PC-9 (cell line): ENCODE measurements around the gene THOC6. TPM values are rescaled to one million over a fixed set of nuclear protein-coding genes. Genes with fewer than 3 reads are reported as not detected.

Experiments used
- BruUV-seq: library from RNA; stranded (reverse); fragments of 400-500 nt; replicated peaks from 2 replicates; lab custom pipeline; 2021; lab: Mats Ljungman, UMichigan
- CTCF ChIA-PET: fragments of 300-600 bp; sonication (Branson Sonifier 250); formaldehyde crosslinking; loops from one replicate; lab custom pipeline; 2022; ENCODE audit warnings: antibody characterized with exemption; lab: Charles Lee
- POLR2A ChIA-PET: fragments of 300-600 bp; sonication (Branson Sonifier 250); formaldehyde crosslinking; loops from one replicate; lab custom pipeline; 2022; ENCODE audit warnings: antibody characterized with exemption; ENCODE audit not compliant: unreplicated experiment; lab: Charles Lee
- DNase-seq, 2 experiments: peaks; one replicate each; pipeline versions ENCODE4 v3.0.0 to v3.0.0-alpha.2; 2015 to 2022; ENCODE audit warnings: mixed read lengths in 1 of 2
- H2AFZ ChIP-seq: fragments of 200-600 bp; sonication (generic); 2 replicates; pipeline ENCODE4 v1.8.1; 2017; ENCODE audit warnings: antibody characterized with exemption
- H3F3A ChIP-seq: fragments of 200-600 bp; sonication (generic); 2 replicates; pipeline ENCODE4 v1.8.1; 2017; ENCODE audit warnings: antibody characterized with exemption, mild to moderate bottlenecking, low read depth; ENCODE audit not compliant: insufficient read depth
- H3K27ac ChIP-seq: fragments of 200-600 bp; sonication (generic); 2 replicates; pipeline ENCODE4 v1.6.1; 2016; ENCODE audit warnings: mixed run types
- H3K27me3 ChIP-seq: fragments of 200-600 bp; sonication (generic); 2 replicates; pipeline ENCODE4 v1.6.1; 2016; ENCODE audit warnings: low read depth, mixed run types; ENCODE audit not compliant: insufficient read depth
- H3K36me3 ChIP-seq: fragments of 200-600 bp; sonication (generic); 2 replicates; pipeline ENCODE4 v1.6.1; 2016; ENCODE audit warnings: low read depth, mixed run types
- H3K4me1 ChIP-seq: fragments of 200-600 bp; sonication (generic); replicated peaks from 2 replicates; pipeline ENCODE4 v1.6.1; 2016; ENCODE audit warnings: mixed run types; ENCODE audit not compliant: insufficient read depth
- H3K4me2 ChIP-seq: fragments of 200-600 bp; sonication (generic); 2 replicates; pipeline ENCODE4 v1.6.1; 2017; ENCODE audit warnings: mixed run types
- H3K4me3 ChIP-seq: fragments of 200-600 bp; sonication (generic); 2 replicates; pipeline ENCODE4 v1.6.1; 2016; ENCODE audit warnings: mixed run types
- H3K79me2 ChIP-seq: fragments of 200-600 bp; sonication (generic); 2 replicates; pipeline ENCODE4 v1.6.1; 2017; ENCODE audit warnings: low read depth, mixed run types
- H3K9me2 ChIP-seq: fragments of 200-600 bp; sonication (generic); 2 replicates; pipeline ENCODE4 v1.8.1; 2017; ENCODE audit warnings: mild to moderate bottlenecking; ENCODE audit not compliant: insufficient read depth
- H3K9me3 ChIP-seq: fragments of 200-600 bp; sonication (generic); 2 replicates; pipeline ENCODE4 v1.8.1; 2016; ENCODE audit warnings: low read depth; ENCODE audit not compliant: insufficient read depth
- H4K20me1 ChIP-seq: fragments of 200-600 bp; sonication (generic); 2 replicates; pipeline ENCODE4 v1.8.1; 2017; ENCODE audit not compliant: insufficient read depth
- EZH2 ChIP-seq: fragments of 200-600 bp; sonication (generic); IDR thresholded peaks from 2 replicates; pipeline ENCODE4 v1.8.0; 2017; ENCODE audit warnings: antibody characterized with exemption, low read depth
- intact Hi-C: fragments of 100-400 bp; cut with micrococcal nuclease; formaldehyde crosslinking; loops from one replicate; pipeline ENCODE4 v1.10.0; 2022; ENCODE audit not compliant: unreplicated experiment
- total RNA-seq: library from RNA; stranded (reverse); gene quantifications from 2 replicates; pipeline ENCODE4 v1.2.3, GENCODE V29; 2021
- TF ChIP-seq, protein P1 (sequence below): fragments of 200-600 bp; sonication (generic); conservative IDR thresholded peaks from 2 replicates; pipeline ENCODE4 v1.6.1; 2017; ENCODE audit warnings: mixed run types, antibody characterized with exemption, mild to moderate bottlenecking, moderate library complexity

The THOC6 gene
- total RNA-seq, 1 experiment from 2014 or later = 69.9 TPM

DNA sequence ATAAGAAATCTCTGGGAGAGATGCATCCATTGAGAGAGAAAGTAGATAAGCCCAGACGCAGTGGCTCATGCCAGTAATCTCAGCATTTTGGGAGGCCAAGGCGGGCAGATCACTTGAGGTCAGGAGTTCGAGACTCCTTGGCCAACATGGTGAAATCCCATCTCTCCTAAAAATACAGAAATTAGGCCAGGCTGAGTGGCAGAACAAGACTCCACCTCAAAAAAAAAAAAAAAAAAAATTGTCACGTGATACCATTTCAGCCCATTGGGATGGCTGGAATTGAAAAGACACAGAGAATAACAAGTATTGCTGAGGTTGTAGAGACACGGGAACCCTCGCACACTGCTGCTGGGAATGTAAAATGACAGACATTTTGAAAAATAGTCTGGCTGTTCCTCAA, 38.7 kb downstream of the THOC6 start:
- no peak for DNase-seq
- Histone ChIP-seq H3K4me3 (no peak overlapping the region), H3K36me3 (no peaks in the 10 kb centered on the region), H3K9me2 (no peaks in the 10 kb centered on the region), H3K79me2 (no peaks in the 10 kb centered on the region), H2AFZ (no peak overlapping the region), H4K20me1 (no peaks in the 10 kb centered on the region), H3K4me1 (peaks cover 11% of the 10 kb centered on the region), H3F3A (no peaks in the 10 kb centered on the region), H3K4me2 (no peak overlapping the region), H3K9me3 (no peaks in the 10 kb centered on the region), H3K27ac (no peak overlapping the region), H3K27me3 (no peaks in the 10 kb centered on the region)
- no peak for TF ChIP-seq EZH2
- TF ChIP-seq, protein P1, sequence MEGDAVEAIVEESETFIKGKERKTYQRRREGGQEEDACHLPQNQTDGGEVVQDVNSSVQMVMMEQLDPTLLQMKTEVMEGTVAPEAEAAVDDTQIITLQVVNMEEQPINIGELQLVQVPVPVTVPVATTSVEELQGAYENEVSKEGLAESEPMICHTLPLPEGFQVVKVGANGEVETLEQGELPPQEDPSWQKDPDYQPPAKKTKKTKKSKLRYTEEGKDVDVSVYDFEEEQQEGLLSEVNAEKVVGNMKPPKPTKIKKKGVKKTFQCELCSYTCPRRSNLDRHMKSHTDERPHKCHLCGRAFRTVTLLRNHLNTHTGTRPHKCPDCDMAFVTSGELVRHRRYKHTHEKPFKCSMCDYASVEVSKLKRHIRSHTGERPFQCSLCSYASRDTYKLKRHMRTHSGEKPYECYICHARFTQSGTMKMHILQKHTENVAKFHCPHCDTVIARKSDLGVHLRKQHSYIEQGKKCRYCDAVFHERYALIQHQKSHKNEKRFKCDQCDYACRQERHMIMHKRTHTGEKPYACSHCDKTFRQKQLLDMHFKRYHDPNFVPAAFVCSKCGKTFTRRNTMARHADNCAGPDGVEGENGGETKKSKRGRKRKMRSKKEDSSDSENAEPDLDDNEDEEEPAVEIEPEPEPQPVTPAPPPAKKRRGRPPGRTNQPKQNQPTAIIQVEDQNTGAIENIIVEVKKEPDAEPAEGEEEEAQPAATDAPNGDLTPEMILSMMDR = no peak
- no TSS peak for BruUV-seq
- POLR2A ChIA-PET = no interaction called here
- intact Hi-C loops = no loop called here
- CTCF ChIA-PET = no interaction called here

DNA sequence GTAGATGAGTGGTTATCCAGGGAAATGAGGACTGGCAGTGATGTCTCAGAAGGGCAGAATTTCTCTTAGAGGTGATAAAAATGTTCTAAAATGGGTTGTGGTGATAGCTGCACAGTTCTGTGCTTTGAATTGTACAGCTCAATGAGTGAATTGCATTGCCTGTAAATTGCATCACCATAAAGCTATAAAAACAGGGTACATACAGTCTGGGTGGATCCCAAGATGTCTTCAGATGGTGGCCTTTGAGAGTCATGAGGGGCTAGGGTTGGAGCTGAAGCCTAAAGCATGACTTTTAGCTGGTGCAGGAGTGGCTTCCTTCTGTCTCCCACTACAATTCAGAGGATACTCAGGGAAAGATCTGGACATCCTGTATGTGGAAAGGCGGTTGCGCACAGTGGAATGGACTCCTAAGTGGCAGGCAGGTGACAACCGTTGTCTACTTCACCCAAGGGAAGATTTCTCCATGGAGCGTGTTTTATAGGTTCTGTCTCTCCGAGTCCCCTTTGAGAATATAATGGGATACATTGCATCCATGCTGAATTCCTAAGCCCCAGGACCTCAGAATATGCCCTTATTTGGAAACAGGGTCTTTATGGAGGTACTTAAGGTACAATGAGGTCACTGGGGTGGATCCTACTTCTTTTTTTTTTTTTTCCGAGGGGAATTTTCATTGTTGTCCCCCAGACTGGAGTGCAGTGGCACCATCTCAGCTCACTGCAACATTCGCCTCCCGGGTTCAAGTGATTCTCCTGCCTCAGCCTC, 40.0 kb downstream of the THOC6 start:
- no peaks in the 10 kb centered on the region for H4K20me1 ChIP-seq
- H3K4me3 ChIP-seq = no peak overlapping the region
- ChIA-PET POLR2A (no interaction called here), CTCF (no interaction called here)
- no peaks in the 10 kb centered on the region for H3K9me2 ChIP-seq
- DNase-seq = no peak
- H3K27ac ChIP-seq = no peak overlapping the region
- no peak overlapping the region for H2AFZ ChIP-seq
- H3F3A ChIP-seq = no peaks in the 10 kb centered on the region
- H3K4me1 ChIP-seq = peaks cover 17% of the 10 kb centered on the region
- no peaks in the 10 kb centered on the region for H3K36me3 ChIP-seq
- H3K4me2 ChIP-seq = no peak overlapping the region
- BruUV-seq = no TSS peak
- no peaks in the 10 kb centered on the region for H3K79me2 ChIP-seq
- TF ChIP-seq EZH2 = no peak
- TF ChIP-seq, protein P1 = no peak
- H3K27me3 ChIP-seq = no peaks in the 10 kb centered on the region
- H3K9me3 ChIP-seq = no peaks in the 10 kb centered on the region
- intact Hi-C loops = no loop called here

DNA sequence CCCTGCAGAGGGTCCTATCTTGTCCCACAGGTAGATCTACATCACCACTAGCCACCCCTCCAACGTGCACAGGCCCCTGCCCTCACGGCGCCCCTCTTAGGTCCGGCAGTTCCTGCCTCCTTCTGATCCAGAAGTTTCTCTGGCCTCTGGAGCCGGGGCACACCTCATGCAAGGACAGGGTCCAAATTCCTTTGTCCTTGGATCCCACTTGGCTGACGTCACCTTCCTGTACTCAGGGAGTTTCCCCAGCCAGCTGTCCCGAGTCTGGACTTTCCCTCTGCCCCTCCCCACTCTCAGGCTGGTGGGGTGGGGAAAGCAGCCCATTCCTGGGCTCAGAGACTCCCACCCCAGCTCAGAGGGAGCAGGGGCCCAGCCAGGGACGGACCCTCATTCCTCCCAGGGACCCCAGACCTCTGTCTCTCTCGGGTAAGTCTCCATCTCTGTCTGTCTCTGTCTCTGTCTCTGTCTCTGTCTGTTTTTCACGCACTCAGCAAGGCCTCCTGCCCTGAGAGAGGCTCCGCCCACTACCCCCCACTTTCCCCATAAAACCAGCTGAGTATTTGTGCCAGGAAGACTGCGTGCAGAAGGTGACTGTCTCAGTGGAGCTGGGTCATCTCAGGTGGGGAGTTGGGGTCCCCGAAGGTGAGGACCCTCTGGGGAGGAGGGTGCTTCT, 41.4 kb downstream of the THOC6 start, which contains the start of gene IL32:
TSS of gene IL32 (plus strand) at position 572 of the 673 bp plus-strand sequence. CDS start 172 bp downstream, outside the sequence.
- POLR2A ChIA-PET = no interaction called here
- Histone ChIP-seq H3K79me2 (no peaks in the 10 kb centered on the region), H3K4me1 (peaks cover 12% of the 10 kb centered on the region), H3K27me3 (no peaks in the 10 kb centered on the region), H3K4me2 (no peak within 1 kb of the TSS), H3F3A (no peaks in the 10 kb centered on the region), H3K9me3 (no peaks in the 10 kb centered on the region), H2AFZ (no peak within 1 kb of the TSS), H3K4me3 (no peak within 1 kb of the TSS), H4K20me1 (no peaks in the 10 kb centered on the region), H3K27ac (no peak within 1 kb of the TSS), H3K9me2 (no peaks in the 10 kb centered on the region), H3K36me3 (no peaks in the 10 kb centered on the region)
- CTCF ChIA-PET = no interaction called here
- intact Hi-C loops = no loop called here
- no peak for DNase-seq
- no TSS peak for BruUV-seq
- TF ChIP-seq EZH2 = no peak
- TF ChIP-seq, protein P1 = no peak
